ENCODE data around the gene RASAL2. TPM values are rescaled to one million over a fixed set of nuclear protein-coding genes. Genes with fewer than 3 reads are reported as not detected.
"Not testable (repeated sequence)": the region's sequence is repeated elsewhere in the genome, so short reads cannot be mapped to it uniquely, and the experiment has no call there.

RASAL2 gene
- total RNA-seq, 1 donor from 2014 or later, result not detected

DNA sequence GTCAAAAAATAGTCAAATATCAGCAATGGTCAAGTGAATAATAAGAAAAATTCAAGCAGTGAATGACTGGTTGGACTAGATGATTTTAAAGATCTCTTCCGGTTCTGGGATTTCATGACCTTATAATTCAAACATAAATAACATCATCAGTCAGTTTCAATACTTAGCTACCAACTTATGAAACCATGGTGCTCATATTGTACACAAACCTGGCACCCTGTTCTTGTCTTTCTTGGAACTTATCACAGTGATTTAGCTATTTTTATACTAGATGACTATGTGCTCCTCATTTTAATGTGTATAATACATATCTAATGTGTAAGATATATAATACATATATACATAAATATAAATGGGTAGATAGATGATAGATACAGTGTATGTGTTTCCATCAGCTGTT lies 245.9 kb downstream of the RASAL2 start:
- intact Hi-C loops (cut with micrococcal nuclease), result loop anchor here (1.0 kb wide), 1 partner anchor 19 kb away; no protein-coding TSS in a partner anchor

DNA sequence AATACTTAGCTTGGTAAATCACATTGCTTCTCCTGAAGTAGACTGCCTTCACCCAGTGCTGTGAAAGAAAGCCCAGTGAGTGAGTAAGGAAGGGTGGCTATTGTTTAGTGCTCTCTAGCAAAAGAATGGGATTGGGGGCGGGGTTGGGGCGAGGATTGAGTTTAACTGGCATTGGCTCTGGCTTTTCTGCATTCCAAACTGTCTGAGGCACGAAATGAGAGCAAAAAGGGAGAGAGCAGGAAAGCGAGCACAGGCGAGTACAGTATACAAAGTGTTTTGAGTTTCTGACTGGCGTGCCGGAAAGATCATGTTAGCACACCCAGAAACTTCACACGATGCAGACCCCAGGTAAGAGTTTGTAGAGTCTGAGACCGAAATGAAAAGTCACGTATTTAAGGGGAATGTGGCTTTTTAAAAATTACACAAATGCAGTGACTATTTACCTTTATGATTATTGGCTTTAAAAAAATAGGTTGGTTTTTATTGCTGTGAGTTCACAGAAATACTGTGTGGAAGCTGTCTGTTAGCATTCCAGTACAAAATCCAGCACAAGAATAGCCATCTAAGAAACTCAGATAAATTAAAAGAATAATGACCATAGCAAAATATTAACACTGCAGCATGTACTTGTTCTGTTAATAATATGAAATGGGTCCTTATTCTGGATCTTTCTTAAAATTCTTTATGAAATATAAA lies 247.5 kb downstream of the RASAL2 start:
- intact Hi-C loops (cut with micrococcal nuclease), result no loop called here

DNA sequence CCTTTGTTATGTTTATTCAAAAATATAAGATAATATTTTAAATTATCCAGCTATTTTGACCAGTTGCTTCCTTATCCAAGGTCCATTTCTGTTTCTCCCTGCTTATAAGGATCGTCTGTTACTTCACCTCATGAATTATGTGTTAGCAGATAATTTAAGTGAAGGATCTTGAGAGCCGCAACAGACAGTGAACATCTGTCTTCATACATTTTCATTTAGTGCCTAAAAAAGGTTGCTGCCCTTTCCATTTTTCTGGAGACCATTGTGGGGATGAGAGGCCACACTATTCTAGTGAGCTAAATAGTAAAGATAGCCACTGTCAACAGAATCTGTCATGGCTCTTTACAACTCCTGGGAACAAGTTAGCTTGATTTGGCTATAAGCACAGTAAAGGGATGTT lies 248.8 kb downstream of the RASAL2 start:
- intact Hi-C loops (cut with micrococcal nuclease), result no loop called here

DNA sequence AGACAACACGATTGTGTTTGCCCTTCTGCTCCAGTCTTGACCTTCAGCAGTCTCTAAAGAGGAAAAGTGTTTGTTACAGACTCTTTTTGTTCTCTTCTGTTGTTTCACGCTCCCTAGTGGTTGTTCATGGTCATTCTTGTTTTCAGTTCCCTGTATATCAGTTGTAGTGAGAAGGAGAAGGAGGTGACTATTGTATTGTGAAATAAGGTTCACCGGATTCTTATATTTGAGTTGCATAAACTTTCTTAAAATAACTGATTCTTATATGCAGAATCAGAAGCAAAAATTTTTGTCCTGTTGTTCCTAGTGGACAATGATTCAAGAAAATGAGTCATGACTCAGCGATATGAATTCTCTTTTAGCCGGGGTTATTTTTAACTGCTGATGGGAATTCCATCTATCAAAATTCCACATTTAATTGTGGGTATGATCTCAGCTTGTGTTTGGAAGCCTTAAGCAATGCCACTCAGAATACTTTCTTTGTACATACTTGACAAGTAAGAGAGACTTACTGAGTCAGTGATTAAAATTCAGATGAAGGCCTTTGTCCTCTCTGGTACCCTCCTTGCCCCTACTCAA lies 250.7 kb downstream of the RASAL2 start:
- intact Hi-C loops (cut with micrococcal nuclease), result no loop called here

GRCh38 chr1:178345238-178345637 lies 251.3 kb downstream of the RASAL2 start:
- intact Hi-C loops (cut with micrococcal nuclease), result no loop called here

DNA sequence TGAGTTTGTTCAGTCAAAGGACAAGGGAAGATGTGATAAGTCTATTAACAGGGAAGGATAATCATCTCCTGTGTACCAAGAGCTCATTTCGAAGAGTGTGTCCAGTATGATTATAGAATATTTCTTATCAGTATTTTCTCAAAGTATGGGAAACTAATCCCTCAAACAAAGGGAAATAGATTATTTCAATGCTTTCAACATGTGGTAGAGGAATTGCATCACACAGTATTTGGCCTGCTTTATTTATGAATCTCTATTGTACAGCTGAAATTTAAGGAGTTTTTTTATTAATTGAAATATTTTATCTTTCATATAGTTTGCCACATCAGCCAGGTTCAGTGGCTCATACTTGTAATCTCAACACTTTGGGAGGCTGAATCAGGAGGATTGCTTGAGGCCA lies 251.9 kb downstream of the RASAL2 start:
- intact Hi-C loops (cut with micrococcal nuclease), result no loop called here

DNA sequence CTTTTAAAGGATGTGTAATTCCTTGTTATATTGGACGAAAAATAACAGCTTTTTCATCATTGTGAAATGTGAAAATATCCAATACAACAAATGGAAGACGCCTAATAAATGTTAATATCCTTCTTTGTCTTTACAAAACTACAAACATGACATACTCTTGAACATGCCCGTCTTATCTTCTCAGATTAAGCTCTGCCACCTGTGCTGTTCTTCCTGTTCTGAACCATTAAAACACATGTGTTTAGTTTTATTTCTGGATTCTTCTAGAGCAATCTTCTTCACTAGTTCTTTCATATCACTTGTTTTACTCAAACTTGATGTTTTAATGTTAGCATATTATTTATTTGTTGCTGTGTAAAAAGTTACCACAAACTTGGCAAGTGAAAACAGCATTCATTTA lies 255.9 kb downstream of the RASAL2 start:
- intact Hi-C loops (cut with micrococcal nuclease), result no loop called here

DNA sequence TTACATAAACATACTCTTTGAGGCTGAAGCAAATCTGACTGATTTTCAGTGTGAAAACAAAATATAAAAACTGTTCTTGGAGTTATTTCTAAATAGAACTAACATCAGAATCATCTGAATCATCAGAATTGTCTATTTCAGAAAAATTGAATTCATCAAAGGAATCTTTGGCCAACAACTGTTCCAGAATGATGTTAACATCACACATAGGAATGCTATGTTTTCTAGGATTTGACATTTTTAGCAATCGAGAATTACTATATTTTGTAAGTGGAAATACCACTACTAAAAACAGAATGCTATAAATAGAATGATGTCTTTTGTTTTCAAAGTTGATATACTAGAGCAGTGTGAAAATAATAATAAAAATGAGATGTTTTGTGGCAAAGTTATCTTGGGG lies 258.0 kb downstream of the RASAL2 start:
- intact Hi-C loops (cut with micrococcal nuclease), result not testable (repeated sequence)

GRCh38 chr1:178352790-178353416 lies 259.0 kb downstream of the RASAL2 start:
- intact Hi-C loops (cut with micrococcal nuclease), result no loop called here

GRCh38 chr1:178353524-178353923 lies 259.6 kb downstream of the RASAL2 start:
- intact Hi-C loops (cut with micrococcal nuclease), result no loop called here

DNA sequence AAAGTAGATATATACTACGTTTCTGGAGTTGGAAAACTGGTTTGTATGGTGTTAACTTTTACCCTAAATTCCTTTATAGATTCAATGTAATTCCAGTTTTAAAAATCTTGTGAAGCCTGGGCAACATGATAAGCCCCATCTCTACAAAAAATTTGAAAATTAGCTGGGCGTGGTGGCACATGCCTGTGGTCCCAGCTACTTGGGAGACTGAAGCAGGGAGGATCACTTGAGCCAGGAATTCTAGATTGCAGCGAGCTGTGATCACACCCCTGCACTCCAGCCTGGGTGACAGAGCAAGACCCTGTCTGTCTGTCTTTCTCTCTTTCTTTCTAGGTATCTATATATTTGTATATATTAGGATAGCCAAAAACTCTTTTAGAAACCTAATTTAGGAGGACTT lies 260.9 kb downstream of the RASAL2 start:
- intact Hi-C loops (cut with micrococcal nuclease), result no loop called here

- intact Hi-C loops (cut with micrococcal nuclease), result no loop called here
These were observed 262.4 kb downstream of the RASAL2 start for GRCh38 chr1:178356299-178356698.

DNA sequence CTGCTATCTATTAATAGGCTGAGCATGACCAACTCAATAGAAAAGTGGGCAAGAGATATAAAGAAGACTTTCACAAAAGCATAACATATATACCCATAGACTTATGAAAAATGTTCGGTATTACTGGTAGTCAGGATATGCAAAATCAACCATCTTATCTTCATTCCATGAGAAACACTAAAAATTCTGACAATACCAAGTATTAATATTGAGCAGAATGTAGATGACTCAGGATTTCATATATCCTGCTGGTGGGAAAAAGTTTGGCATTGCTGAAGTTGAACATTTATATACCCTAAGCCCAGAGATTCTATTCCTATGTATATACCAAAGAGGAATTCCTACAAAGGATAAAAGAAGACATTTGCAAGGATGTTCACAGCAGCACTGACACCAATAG lies 264.6 kb downstream of the RASAL2 start:
- intact Hi-C loops (cut with micrococcal nuclease), result no loop called here

GRCh38 chr1:178360421-178360820 lies 266.5 kb downstream of the RASAL2 start:
- intact Hi-C loops (cut with micrococcal nuclease), result no loop called here

- intact Hi-C loops (cut with micrococcal nuclease), result no loop called here
These were observed 267.9 kb downstream of the RASAL2 start for GRCh38 chr1:178361847-178362246.

- intact Hi-C loops (cut with micrococcal nuclease), result no loop called here
These were observed 268.8 kb downstream of the RASAL2 start for GRCh38 chr1:178362747-178363146.

- intact Hi-C loops (cut with micrococcal nuclease), result no loop called here
These were observed 270.9 kb downstream of the RASAL2 start for GRCh38 chr1:178364782-178365181.

DNA sequence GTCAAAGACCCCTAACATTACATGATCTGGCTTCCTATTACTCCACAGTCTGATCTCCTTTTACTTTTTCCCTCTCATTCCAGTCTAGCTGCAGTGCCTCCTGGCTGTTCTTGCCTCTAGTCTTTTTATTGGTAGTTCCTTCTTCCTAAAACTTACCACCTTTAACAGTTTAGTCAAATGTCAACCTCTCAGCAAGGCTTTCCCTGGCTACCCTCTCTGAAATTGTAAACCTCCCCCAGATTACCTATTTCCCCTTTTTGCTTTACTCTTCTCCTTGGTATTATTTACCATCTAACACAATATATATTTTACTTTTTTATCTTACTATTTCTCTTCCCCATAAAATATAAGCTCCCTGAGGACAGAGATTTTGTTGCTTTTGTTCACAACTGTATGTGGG lies 273.2 kb downstream of the RASAL2 start:
- intact Hi-C loops (cut with micrococcal nuclease), result no loop called here

GRCh38 chr1:178368208-178368607 lies 274.3 kb downstream of the RASAL2 start:
- intact Hi-C loops (cut with micrococcal nuclease), result no loop called here

DNA sequence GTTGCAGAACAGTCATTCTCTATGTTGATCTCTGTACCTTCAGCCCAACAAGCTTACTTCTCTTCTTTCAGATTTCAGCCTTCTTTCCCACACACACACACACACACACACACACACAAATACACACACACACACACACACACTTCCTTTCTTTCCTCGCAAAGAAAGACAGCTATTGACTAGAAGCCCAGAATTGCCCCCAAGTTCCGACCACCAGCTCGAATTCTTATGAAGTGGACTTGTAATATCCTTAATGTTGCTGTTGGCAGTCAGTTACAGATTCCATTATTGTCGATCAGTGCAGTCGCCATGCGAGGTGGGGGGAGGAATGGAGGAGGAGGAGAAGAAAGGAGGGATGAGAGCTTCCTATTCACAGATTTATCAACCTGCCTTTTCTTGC lies 277.3 kb downstream of the RASAL2 start:
- intact Hi-C loops (cut with micrococcal nuclease), result no loop called here

DNA sequence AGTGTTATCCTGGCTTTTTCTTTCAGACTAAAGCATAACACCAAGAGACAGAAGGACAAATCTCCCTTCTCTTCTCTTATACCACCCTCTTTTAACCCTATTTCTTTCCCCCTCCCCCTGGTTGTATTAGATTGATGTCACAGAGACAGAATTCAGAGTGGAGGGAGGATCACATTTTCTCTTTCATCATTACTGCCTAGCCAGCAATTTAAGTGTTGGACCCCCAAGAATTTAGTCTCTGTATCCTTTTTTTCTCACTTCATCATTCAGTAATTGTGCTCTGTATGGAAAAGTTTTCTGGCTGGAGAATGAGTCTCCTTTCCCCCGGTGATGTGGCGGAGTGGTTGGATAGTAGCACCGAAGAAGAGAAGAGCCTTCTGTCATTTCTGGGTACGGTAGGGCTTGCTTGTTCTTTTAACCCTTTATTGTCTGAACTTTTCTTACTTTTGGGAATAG lies 278.1 kb downstream of the RASAL2 start:
- intact Hi-C loops (cut with micrococcal nuclease), result no loop called here

DNA sequence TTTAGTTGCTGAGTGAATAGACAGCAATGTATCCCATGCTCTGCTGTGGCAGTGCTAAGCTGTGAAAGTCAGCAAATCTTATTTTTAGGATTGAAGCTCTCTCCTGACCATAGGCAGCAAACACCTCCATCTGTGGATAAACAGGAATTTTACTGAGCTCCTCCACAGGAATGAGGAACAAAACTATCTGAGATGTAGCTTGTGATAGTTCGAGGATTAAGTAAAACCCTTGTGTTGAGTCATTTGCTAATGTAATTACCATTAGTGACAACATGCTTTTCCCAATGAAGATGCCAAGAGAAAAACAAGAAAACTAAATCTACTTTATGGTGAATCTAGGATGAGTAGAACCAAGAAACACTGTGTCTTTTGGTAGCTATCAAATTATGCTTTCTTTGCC lies 280.1 kb downstream of the RASAL2 start:
- intact Hi-C loops (cut with micrococcal nuclease), result no loop called here

- intact Hi-C loops (cut with micrococcal nuclease), result no loop called here
These were observed 282.1 kb downstream of the RASAL2 start for GRCh38 chr1:178376008-178376407.

Measured in T-helper 1 cell treated with Interleukin-12 subunit alpha and Interleukin-12 subunit beta and Interleukin-4 antibody, amounts not matched to agents 30 ng/mL and 1 ng/mL, for 36 hours (primary cell).